HG03025 (cell line): Measurements from ENCODE around the gene C9orf50.
"Not testable (repeated sequence)": the region's sequence is repeated elsewhere in the genome, so short reads cannot be mapped to it uniquely, and the experiment has no call there.

ENCODE experiments used
- ATAC-seq: cut with Tn5 transposase; IDR thresholded peaks from one replicate; pipeline ENCODE4 v1.9.1; 2021; ENCODE audit warnings: mild to moderate bottlenecking, moderate library complexity; ENCODE audit not compliant: unreplicated experiment, low FRiP score

The C9orf50 gene, protein sequence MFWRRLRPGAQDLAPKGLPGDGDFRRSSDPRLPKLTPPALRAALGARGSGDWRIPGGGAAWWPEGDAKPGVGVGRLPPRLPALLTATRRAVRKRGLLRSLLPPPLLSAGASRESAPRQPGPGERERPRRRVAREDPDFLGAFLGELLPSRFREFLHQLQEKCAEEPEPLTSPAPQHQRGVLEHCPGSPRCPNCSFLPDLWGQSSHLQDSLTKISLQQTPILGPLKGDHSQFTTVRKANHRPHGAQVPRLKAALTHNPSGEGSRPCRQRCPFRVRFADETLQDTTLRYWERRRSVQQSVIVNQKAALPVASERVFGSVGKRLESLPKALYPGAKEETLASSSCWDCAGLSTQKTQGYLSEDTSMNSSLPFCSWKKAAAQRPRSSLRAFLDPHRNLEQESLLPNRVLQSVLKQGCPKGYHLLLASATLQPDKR

GRCh38 chr9:129620669-129621295 lies at the start of gene C9orf50:
Gene C9orf50, minus strand, starts transcription at chr9:129621101. Its CDS starts 527 bp downstream, at chr9:129620574.
- ATAC-seq = no peak

GRCh38 chr9:129669946-129670345 lies 49.0 kb upstream of the C9orf50 start:
- ATAC-seq = no peak

- ATAC-seq = no peak
Measured at GRCh38 chr9:129669141-129669718, 48.3 kb upstream of the C9orf50 start.

GRCh38 chr9:129667850-129668249 lies 46.9 kb upstream of the C9orf50 start:
- ATAC-seq = no peak

- no peak for ATAC-seq
Measured at GRCh38 chr9:129667378-129667777, 46.5 kb upstream of the C9orf50 start.

- ATAC-seq = no peak
Measured at GRCh38 chr9:129666575-129666974, 45.7 kb upstream of the C9orf50 start.

GRCh38 chr9:129665814-129666520 lies 45.1 kb upstream of the C9orf50 start:
- no peak for ATAC-seq

- no peak for ATAC-seq
Measured at GRCh38 chr9:129665389-129665775, 44.5 kb upstream of the C9orf50 start, which contains the start of gene PRRX2. Gene PRRX2, plus strand, starts transcription at chr9:129665647. Its CDS starts 221 bp downstream, at chr9:129665868.

GRCh38 chr9:129664746-129665388 lies 44.0 kb upstream of the C9orf50 start:
- ATAC-seq = no peak

GRCh38 chr9:129662239-129662638 lies 41.3 kb upstream of the C9orf50 start:
- not testable (repeated sequence) for ATAC-seq

DNA sequence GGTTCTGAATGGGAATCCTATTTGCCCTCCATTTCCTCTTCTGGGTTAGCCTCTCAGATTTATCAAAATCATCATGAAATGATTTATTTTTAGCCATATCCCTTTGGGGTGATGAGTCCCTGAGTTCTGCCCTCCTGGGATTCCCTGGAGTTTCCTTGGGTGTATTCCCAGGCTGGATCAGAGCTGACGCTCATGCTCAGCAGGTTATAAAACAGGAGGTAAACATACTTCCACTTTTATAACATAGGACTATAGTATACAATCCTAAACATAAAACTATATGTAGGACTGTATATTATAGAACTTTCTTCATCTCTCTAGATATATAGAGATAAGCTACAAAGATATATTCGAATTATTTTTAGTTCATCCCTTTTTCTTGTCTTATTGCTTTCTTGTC lies 40.1 kb upstream of the C9orf50 start:
- ATAC-seq = no peak

GRCh38 chr9:129656795-129657390 lies 36.0 kb upstream of the C9orf50 start:
- no peak for ATAC-seq

DNA sequence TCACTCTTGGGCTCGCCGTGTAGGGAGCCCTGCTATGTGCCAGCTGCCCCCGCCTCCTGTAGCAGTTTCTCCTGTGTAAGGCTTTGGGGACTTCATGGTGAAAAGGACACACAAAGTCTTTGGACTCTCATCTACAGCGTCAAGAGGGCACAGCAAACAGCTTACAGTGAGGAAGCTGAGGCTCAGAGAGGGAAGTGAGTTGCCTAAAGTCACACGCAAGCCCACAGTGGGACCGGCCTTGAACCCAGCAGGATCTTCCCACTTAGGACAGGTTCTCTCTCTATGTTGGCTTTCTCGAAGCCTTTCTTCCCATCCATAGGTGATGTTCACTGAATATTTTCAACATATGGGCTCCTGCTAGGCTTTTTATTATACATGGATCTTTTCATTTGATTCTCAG lies 34.8 kb upstream of the C9orf50 start:
- no peak for ATAC-seq

- ATAC-seq = no peak
Measured at GRCh38 chr9:129655154-129655553, 34.3 kb upstream of the C9orf50 start.

- ATAC-seq = no peak
Measured at GRCh38 chr9:129654554-129655040, 33.7 kb upstream of the C9orf50 start.

DNA sequence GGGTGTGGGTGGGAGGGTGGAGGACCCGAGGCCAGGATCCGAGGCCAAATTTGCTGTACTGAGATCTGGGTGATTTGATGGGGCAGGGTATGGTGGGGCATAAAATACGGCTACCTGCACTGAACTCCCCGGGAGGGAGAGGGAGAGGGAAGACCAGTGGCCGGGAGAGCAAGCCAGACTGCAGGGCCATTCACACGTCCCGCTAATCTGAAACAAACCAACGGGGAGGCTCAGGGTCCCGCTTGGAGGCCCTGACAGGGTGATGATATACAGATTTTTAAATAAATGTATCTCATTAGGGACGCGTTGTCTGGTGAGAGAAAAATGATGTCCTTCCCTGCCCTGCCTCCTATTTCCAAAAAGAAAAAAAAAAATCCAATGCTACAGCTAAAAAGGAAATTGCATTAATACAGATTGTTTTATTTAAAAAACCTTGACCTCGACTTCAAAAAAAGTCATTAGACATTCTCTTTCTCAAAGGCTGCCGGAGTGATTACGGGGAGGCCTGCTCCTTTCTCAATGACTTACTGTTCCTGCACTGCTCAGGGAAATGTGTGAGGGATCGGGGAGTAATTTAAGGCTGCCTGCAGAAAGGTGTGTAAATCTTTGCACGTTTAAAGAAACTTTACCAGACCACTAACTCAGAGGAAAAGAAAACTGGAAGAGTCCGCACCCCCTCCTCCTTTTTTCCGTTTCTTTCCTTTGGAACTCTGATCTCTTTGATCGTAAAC lies 33.1 kb upstream of the C9orf50 start:
- no peak for ATAC-seq

DNA sequence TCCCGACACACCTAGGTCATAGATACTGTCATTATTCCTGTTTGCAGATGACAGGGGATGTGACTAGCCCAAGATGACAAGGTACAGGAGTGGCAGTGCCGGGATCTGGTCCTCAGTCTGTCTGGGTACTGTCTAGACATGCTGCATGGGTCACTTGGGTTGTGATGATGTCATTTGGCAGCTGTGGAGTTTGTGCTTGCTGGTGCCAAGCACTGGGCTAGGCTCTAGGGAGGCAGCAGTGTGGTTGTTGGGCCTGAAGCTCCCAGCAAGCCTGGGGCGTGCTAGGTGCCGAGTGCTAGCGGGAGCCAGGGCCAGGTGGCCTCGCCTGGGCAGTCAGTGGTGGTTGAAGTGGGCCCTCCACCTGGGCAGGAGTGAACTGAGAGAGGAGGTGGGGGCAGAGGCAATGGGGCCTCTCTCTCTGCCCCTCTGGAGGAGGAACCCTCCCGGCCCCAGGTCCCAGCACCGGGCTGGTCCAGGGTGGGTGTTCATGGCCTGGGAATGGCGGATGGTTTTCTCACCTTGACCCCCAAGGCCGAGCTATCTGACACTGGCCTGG lies 29.9 kb upstream of the C9orf50 start:
- ATAC-seq = no peak

GRCh38 chr9:129649726-129650679 lies 29.1 kb upstream of the C9orf50 start:
- no peak for ATAC-seq
